Vagina (tissue), 2 donors: ENCODE measurements around the gene MGLL. TPM values are rescaled to one million over a fixed set of nuclear protein-coding genes. Genes with fewer than 3 reads are reported as not detected.

Source experiments
- DNase-seq, 2 donors: peaks; one replicate each; pipeline ENCODE4 v3.0.0-alpha.2; 2017; ENCODE audit errors: extremely low spot score in 2 of 2
- H3K27ac ChIP-seq: fragments of 200-600 bp; sonication (generic); one replicate; pipeline ENCODE4 v1.5.1; 2019
- H3K27me3 ChIP-seq: fragments of 200-600 bp; sonication (generic); one replicate; pipeline ENCODE4 v1.5.1; 2019
- H3K36me3 ChIP-seq, 2 donors: fragments of 200-600 bp; sonication (generic); one replicate each; pipeline ENCODE4 v1.5.1; 2017 to 2019
- H3K4me1 ChIP-seq: fragments of 200-600 bp; sonication (generic); one replicate; pipeline ENCODE4 v1.5.1; 2019
- H3K4me3 ChIP-seq, 2 donors: fragments of 200-600 bp; sonication (generic); 1 replicate in 1 of 2; 2 replicates in 1 of 2; pipeline ENCODE4 v1.5.1; 2016 to 2019
- H3K9me3 ChIP-seq: fragments of 200-600 bp; sonication (generic); one replicate; pipeline ENCODE4 v1.5.1; 2019
- CTCF ChIP-seq, 3 experiments: fragments of 450-650 bp in 2 of 3; fragments of 200-600 bp in 1 of 3; sonication (generic) in 1 of 3; IDR thresholded peaks; one replicate each; pipeline ENCODE4 v1.5.1; 2017 to 2019; ENCODE audit warnings: antibody characterized with exemption in 3 of 3, mild to moderate bottlenecking in 2 of 3, moderate library complexity in 2 of 3
- POLR2A ChIP-seq, 2 donors: fragments of 450-650 bp; IDR thresholded peaks; one replicate each; pipeline ENCODE4 v1.6.1; 2017; ENCODE audit warnings: antibody characterized with exemption in 2 of 2, mild to moderate bottlenecking in 2 of 2, moderate library complexity in 2 of 2
- POLR2AphosphoS5 ChIP-seq, 2 donors: sonication (generic); formaldehyde crosslinking; IDR thresholded peaks; one replicate each; pipeline ENCODE4 v1.9.0; 2017; ENCODE audit warnings: antibody characterized with exemption in 2 of 2, mild to moderate bottlenecking in 2 of 2, low read depth in 1 of 2; ENCODE audit not compliant: insufficient read depth in 1 of 2
- intact Hi-C: fragments of 100-400 bp; cut with DNase I; formaldehyde crosslinking; loops from one replicate; pipeline ENCODE4 v1.15.1; 2023
- total RNA-seq: library from RNA; depleted of rRNA; stranded (reverse); fragments of >200 nt; gene quantifications from one replicate; pipeline ENCODE4 v1.2.3, GENCODE V29; 2016

The MGLL gene
- total RNA-seq, 1 donor from 2014 or later = 35.6 TPM

- Histone ChIP-seq H3K4me1 (peaks cover 16% of the 10 kb centered on the region), H3K4me3 (no peak overlapping the region), H3K27ac (no peak overlapping the region), H3K27me3 (no peaks in the 10 kb centered on the region), H3K9me3 (no peaks in the 10 kb centered on the region), H3K36me3 (no peaks in the 10 kb centered on the region)
- intact Hi-C loops = no loop called here
- TF ChIP-seq CTCF (IDR thresholded peaks at IDR 0.05) (no peak), POLR2AphosphoS5 (IDR thresholded peaks at IDR 0.05; ENCODE audit: insufficient read depth in 1 of 2, low read depth in 1 of 2) (no peak), POLR2A (IDR thresholded peaks at IDR 0.05) (no peak)
- DNase-seq = no peak
Observed at GRCh38 chr3:127760361-127760760, 62.0 kb downstream of the MGLL start.

DNA sequence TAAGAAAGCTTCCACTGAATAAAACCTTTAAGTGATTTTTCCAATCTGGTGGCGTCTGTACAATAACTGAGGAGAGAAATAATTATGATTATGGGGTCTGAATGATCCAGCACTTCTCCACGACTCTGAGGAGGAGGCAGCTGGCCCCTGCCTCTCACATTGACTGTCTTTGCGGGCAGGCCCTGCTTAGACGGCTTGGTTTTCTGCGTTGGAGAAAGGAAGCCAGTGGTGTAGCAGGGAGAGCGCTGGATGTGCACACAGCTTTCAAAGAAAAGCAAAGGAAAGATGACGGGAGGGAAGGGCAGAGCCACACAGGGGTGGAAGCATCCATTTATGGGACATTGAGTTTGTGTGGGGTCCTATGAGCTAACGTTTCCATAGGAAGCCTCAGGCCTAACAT is 62.5 kb downstream of the MGLL start:
- H3K27ac ChIP-seq = no peak overlapping the region
- H3K9me3 ChIP-seq = no peaks in the 10 kb centered on the region
- TF ChIP-seq POLR2A (IDR thresholded peaks at IDR 0.05) = no peak
- TF ChIP-seq POLR2AphosphoS5 (IDR thresholded peaks at IDR 0.05; ENCODE audit: insufficient read depth in 1 of 2, low read depth in 1 of 2) = no peak
- TF ChIP-seq CTCF (IDR thresholded peaks at IDR 0.05) = no peak
- DNase-seq = no peak
- no peaks in the 10 kb centered on the region for H3K36me3 ChIP-seq
- no peaks in the 10 kb centered on the region for H3K27me3 ChIP-seq
- intact Hi-C loops = no loop called here
- H3K4me3 ChIP-seq = no peak overlapping the region
- H3K4me1 ChIP-seq = peaks cover 16% of the 10 kb centered on the region

DNA sequence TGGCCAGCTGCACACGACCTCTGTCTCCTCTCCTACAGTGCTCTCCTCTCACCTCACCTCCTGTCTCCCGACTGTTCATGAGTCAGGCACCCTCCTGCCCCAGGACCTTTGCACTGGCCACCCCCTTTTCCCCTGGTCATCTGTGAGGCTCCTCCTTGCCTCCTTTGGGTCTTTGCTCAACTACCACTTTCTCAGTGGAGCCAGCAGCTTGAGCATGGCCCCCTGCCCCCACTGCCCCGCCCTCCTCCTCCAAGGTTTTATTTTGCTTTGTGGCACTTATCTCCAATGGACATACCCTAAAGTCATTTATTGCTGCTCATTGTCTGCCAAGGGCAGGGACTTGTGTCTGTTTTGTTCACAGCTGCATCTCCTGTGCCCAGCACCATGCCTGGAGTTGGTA is 64.3 kb downstream of the MGLL start:
- Histone ChIP-seq H3K36me3 (no peaks in the 10 kb centered on the region), H3K4me3 (no peak overlapping the region), H3K27ac (no peak overlapping the region), H3K27me3 (no peaks in the 10 kb centered on the region), H3K4me1 (peaks cover 16% of the 10 kb centered on the region), H3K9me3 (no peaks in the 10 kb centered on the region)
- intact Hi-C loops = no loop called here
- no peak for DNase-seq
- TF ChIP-seq POLR2A (IDR thresholded peaks at IDR 0.05) (no peak), POLR2AphosphoS5 (IDR thresholded peaks at IDR 0.05; ENCODE audit: insufficient read depth in 1 of 2, low read depth in 1 of 2) (no peak), CTCF (IDR thresholded peaks at IDR 0.05) (no peak)

DNA sequence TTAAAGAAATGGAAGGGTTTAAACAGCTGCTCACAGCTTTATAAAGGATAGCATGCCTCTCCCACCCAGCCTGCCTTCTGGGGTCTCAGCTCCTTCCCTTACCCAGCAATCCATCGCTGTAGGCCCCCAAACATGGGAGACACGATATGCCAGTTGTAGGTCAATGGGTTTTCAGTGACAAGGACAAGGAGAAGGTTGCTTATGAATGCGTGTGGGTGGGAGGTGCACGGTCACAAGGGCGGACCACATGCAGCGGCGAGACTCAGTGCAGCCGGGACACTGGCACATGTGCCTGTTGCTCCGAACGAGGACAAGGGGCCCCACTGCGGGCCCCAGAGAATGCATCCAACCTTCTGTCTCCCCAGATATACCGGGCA is 67.0 kb downstream of the MGLL start:
- no peaks in the 10 kb centered on the region for H3K9me3 ChIP-seq
- H3K4me3 ChIP-seq = no peak overlapping the region
- no peak for DNase-seq
- H3K27me3 ChIP-seq = no peaks in the 10 kb centered on the region
- no peak overlapping the region for H3K27ac ChIP-seq
- H3K4me1 ChIP-seq = no peaks in the 10 kb centered on the region
- no peaks in the 10 kb centered on the region for H3K36me3 ChIP-seq
- no peak for TF ChIP-seq POLR2AphosphoS5 (IDR thresholded peaks at IDR 0.05; ENCODE audit: insufficient read depth in 1 of 2, low read depth in 1 of 2)
- TF ChIP-seq POLR2A (IDR thresholded peaks at IDR 0.05) = no peak
- TF ChIP-seq CTCF (IDR thresholded peaks at IDR 0.05) = no peak
- intact Hi-C loops = no loop called here

DNA sequence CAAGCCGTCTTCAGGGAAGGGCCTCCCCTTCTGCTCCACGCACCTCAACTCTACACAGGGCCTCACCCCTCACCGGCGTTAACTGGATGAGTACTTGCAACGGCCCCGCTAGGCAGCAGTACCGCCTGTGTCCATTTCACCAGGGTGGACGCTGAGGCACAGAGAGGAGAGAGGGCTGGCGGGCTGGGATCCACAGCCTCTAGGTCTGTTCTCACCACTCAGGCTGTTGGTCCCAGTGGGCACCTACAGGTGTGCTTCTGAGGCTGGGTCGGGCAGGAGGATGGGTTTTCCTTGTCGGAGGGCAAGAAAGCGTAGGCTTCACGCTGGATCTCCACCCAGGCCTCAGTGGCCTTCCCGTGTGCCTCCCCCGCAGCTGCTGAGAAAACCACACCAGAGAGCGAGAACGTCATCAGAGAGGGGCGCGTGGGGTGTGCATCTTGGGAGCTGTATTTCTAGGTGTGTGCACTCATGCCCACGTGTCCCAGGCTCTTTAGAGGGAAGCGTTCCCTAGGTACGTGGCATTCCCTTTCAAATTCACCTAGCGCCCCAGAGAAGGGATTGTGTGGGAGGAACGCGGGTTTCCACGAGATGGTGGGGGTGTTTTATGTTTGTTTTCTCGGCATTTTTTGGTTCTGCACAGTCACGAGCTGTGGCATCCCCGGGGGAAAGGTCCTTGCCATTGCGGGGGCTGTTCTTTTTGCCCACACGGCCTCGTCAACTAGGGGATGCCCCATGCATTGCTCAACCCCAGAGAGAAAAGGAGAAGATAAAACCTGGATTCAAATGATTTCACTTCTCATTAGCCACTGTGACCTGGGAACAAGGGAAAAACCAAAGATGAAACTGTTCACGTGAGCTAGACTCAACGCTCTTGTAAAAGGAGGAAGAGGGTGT is 67.7 kb downstream of the MGLL start:
- H3K36me3 ChIP-seq = no peaks in the 10 kb centered on the region
- H3K4me1 ChIP-seq = no peaks in the 10 kb centered on the region
- no peak overlapping the region for H3K4me3 ChIP-seq
- no peak overlapping the region for H3K27ac ChIP-seq
- H3K27me3 ChIP-seq = no peaks in the 10 kb centered on the region
- TF ChIP-seq POLR2A (IDR thresholded peaks at IDR 0.05) (no peak), POLR2AphosphoS5 (IDR thresholded peaks at IDR 0.05; ENCODE audit: insufficient read depth in 1 of 2, low read depth in 1 of 2) (no peak), CTCF (IDR thresholded peaks at IDR 0.05) (no peak)
- DNase-seq = no peak
- intact Hi-C loops = no loop called here
- no peaks in the 10 kb centered on the region for H3K9me3 ChIP-seq
